Muscle layer of duodenum (tissue), 2 donors: ENCODE measurements around the gene HID1.

ENCODE experiments used
- H3K27ac ChIP-seq: one replicate; pipeline ENCODE4 v1.7.0; 2013; ENCODE audit warnings: mild to moderate bottlenecking, low read length
- H3K27me3 ChIP-seq: one replicate; pipeline ENCODE4 v1.7.0; 2013; ENCODE audit warnings: low read depth, mild to moderate bottlenecking, control low read depth, low read length
- H3K36me3 ChIP-seq, 2 donors: one replicate each; pipeline ENCODE4 v1.7.0; 2013; ENCODE audit warnings: low read length in 2 of 2, control low read depth in 1 of 2, mild to moderate bottlenecking in 1 of 2; ENCODE audit not compliant: insufficient read depth in 2 of 2, control insufficient read depth in 1 of 2
- H3K4me1 ChIP-seq, 2 donors: one replicate each; pipeline ENCODE4 v1.7.0; 2013; ENCODE audit warnings: low read length in 2 of 2, mild to moderate bottlenecking in 2 of 2, control low read depth in 1 of 2, moderate library complexity in 1 of 2; ENCODE audit not compliant: insufficient read depth in 2 of 2, control insufficient read depth in 1 of 2
- H3K4me3 ChIP-seq, 2 donors: one replicate each; pipeline ENCODE4 v1.7.0; 2013; ENCODE audit warnings: low read length in 2 of 2, low read depth in 1 of 2, mild to moderate bottlenecking in 1 of 2
- H3K9me3 ChIP-seq, 2 donors: one replicate each; pipeline ENCODE4 v1.7.0; 2013; ENCODE audit warnings: low read length in 2 of 2, control low read depth in 1 of 2, mild to moderate bottlenecking in 1 of 2; ENCODE audit not compliant: control insufficient read depth in 1 of 2
- donor health status: healthy.

The HID1 gene

GRCh38 chr17:74939534-74939933 is 33.0 kb downstream of the HID1 start:
- H3K27me3 ChIP-seq = peaks cover 32% of the 10 kb centered on the region
- H3K36me3 ChIP-seq = no peaks in the 10 kb centered on the region
- no peak overlapping the region for H3K27ac ChIP-seq
- peaks cover 0 to 11% of the 10 kb centered on the region in 2 donors for H3K4me1 ChIP-seq
- H3K4me3 ChIP-seq = no peak overlapping the region
- H3K9me3 ChIP-seq = no peaks in the 10 kb centered on the region

GRCh38 chr17:74938194-74938950 is 34.2 kb downstream of the HID1 start:
- H3K9me3 ChIP-seq = no peaks in the 10 kb centered on the region
- no peak overlapping the region for H3K4me3 ChIP-seq
- no peak overlapping the region for H3K27ac ChIP-seq
- H3K4me1 ChIP-seq = peaks cover 0 to 11% of the 10 kb centered on the region in 2 donors
- peaks cover 36% of the 10 kb centered on the region for H3K27me3 ChIP-seq
- H3K36me3 ChIP-seq = no peaks in the 10 kb centered on the region

- Histone ChIP-seq H3K9me3 (no peaks in the 10 kb centered on the region), H3K27ac (no peak overlapping the region), H3K4me1 (peaks cover 0 to 11% of the 10 kb centered on the region in 2 donors), H3K4me3 (no peak overlapping the region), H3K27me3 (peaks cover 40% of the 10 kb centered on the region), H3K36me3 (no peaks in the 10 kb centered on the region)
Measured at GRCh38 chr17:74937064-74938051, 35.2 kb downstream of the HID1 start.

- no peaks in the 10 kb centered on the region for H3K36me3 ChIP-seq
- no peaks in the 10 kb centered on the region for H3K9me3 ChIP-seq
- peak overlapping the region in 1 of 2 donors; percentile 25 for H3K4me3 ChIP-seq
- peaks cover 40% of the 10 kb centered on the region for H3K27me3 ChIP-seq
- H3K27ac ChIP-seq = no peak overlapping the region
- H3K4me1 ChIP-seq = peaks cover 0 to 11% of the 10 kb centered on the region in 2 donors
Measured at GRCh38 chr17:74936470-74936799, 36.1 kb downstream of the HID1 start.

DNA sequence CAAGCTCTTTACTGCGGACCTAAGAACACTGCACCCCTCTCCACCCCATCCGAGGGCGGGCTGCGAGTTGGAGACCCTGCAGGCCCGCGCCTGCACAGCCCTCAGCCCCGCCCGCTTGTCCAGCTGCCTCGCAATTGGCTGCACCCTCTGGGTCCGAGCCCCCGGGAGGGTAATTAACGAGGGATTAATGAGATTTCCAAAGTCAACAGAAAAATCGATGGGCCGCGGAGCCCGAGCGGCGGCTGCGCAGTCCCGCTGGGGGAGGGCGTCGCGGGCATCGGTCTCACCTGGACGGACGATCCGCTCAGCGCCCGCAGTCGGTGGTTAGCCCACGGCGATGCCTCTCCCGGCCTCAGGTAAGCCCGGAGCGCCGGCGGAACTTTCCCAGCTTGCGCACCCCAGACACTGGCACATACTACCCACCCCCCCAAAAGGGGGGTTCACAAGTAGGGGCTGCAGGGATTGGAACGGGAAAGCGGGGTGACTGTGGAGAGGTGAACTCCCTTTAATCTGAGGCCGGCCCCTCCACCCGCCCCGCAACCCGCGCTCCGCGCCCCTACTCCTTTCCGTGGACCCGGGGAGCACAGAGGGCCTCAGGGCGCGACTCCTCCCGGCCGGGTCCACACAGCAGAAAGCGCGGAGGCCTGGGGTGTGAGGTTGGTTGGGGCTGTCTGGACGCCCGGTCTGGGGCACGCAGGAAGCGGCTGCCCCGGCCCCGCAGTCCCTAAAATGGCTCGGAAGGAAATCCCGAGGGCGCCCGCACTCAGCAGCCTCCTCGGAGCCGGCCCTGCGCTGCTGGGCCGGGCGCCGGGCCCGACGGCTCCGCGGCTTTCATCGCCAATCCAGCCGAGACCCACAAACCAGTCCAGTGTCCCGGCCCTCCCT is 36.7 kb downstream of the HID1 start, which contains the start of gene OTOP3:
OTOP3 (plus strand) TSS at position 314 of the 885 bp plus-strand sequence; CDS start at position 338, 24 bp downstream.
- H3K27me3 ChIP-seq = peaks cover 40% of the 10 kb centered on the region
- H3K27ac ChIP-seq = no peak within 1 kb of the TSS
- H3K4me3 ChIP-seq = peak within 1 kb of the TSS in 1 of 2 donors; percentile 25

DNA sequence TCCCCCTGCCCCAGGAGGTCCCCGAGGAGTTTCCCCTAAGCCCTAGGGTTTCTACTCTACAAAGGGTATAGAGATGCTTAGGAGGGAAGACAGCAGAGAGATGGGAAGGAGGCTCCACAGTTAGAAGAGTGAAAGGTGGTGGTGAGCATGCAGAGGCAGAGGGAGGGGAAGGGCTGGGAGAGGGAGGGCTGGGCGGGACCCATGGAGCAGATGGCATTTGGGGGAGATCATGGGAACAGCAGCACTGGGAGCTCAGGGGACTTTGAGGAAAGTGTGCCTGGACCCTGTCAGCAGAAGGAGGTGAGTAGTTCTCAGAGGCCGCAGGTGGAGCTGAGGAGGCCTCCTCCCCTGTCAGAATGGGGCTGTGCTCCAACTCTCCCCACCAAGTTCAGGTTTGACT is 37.5 kb downstream of the HID1 start:
- Histone ChIP-seq H3K4me1 (peaks cover 0 to 11% of the 10 kb centered on the region in 2 donors), H3K4me3 (no peak overlapping the region), H3K9me3 (no peaks in the 10 kb centered on the region), H3K36me3 (no peaks in the 10 kb centered on the region), H3K27ac (no peak overlapping the region), H3K27me3 (peaks cover 40% of the 10 kb centered on the region)

More for the DNA sequence above, 36.7 kb downstream of the HID1 start, which contains the start of gene OTOP3:
- Histone ChIP-seq H3K36me3 (no peaks in the 10 kb centered on the region), H3K9me3 (no peaks in the 10 kb centered on the region), H3K4me1 (peaks cover 0 to 11% of the 10 kb centered on the region in 2 donors)

- Histone ChIP-seq H3K27ac (no peak overlapping the region), H3K4me3 (no peak overlapping the region), H3K9me3 (no peaks in the 10 kb centered on the region), H3K4me1 (peaks cover 0 to 3% of the 10 kb centered on the region in 2 donors), H3K36me3 (no peaks in the 10 kb centered on the region), H3K27me3 (peaks cover 33% of the 10 kb centered on the region)
Measured at GRCh38 chr17:74930535-74931036, 42.0 kb downstream of the HID1 start.

- Histone ChIP-seq H3K36me3 (no peaks in the 10 kb centered on the region), H3K4me1 (peaks cover 0 to 10% of the 10 kb centered on the region in 2 donors), H3K4me3 (no peak overlapping the region), H3K27ac (no peak overlapping the region), H3K27me3 (peaks cover 42% of the 10 kb centered on the region), H3K9me3 (no peaks in the 10 kb centered on the region)
Measured at GRCh38 chr17:74928786-74929185, 43.8 kb downstream of the HID1 start.

GRCh38 chr17:74925242-74925641 is 47.3 kb downstream of the HID1 start:
- Histone ChIP-seq H3K27ac (no peak overlapping the region), H3K9me3 (no peaks in the 10 kb centered on the region), H3K4me3 (no peak overlapping the region), H3K36me3 (no peaks in the 10 kb centered on the region), H3K4me1 (peaks cover 0 to 24% of the 10 kb centered on the region in 2 donors), H3K27me3 (peaks cover 45% of the 10 kb centered on the region)

- H3K27ac ChIP-seq = no peak within 1 kb of the TSS
- H3K4me1 ChIP-seq = peaks cover 0 to 24% of the 10 kb centered on the region in 2 donors
- peak within 1 kb of the TSS in 1 of 2 donors; percentile 46 for H3K4me3 ChIP-seq
- H3K27me3 ChIP-seq = peaks cover 45% of the 10 kb centered on the region
- H3K9me3 ChIP-seq = no peaks in the 10 kb centered on the region
- H3K36me3 ChIP-seq = no peaks in the 10 kb centered on the region
Measured at GRCh38 chr17:74924250-74924948, 48.2 kb downstream of the HID1 start, which contains the start of gene OTOP2. Gene OTOP2, plus strand, starts transcription at chr17:74924273. Its CDS starts 360 bp downstream, at chr17:74924633.
